LNCaP clone FGC (cell line): Measurements from ENCODE around the gene TTC19.

Source experiments
- DNase-seq: peaks from one replicate; pipeline ENCODE4 v3.0.0-alpha.2; 2011; ENCODE audit warnings: low read depth
- H3K4me3 ChIP-seq: 2 replicates; pipeline ENCODE4 v1.5.1; 2011; ENCODE audit warnings: mild to moderate bottlenecking, low read depth, low read length, control low read depth
- TF ChIP-seq, protein P1 (sequence below): IDR thresholded peaks from 2 replicates; pipeline ENCODE4 v1.5.1; 2012; ENCODE audit warnings: mild to moderate bottlenecking; ENCODE audit not compliant: control insufficient read depth, insufficient read depth; ENCODE audit errors: extremely low read depth

TTC19 gene

DNA sequence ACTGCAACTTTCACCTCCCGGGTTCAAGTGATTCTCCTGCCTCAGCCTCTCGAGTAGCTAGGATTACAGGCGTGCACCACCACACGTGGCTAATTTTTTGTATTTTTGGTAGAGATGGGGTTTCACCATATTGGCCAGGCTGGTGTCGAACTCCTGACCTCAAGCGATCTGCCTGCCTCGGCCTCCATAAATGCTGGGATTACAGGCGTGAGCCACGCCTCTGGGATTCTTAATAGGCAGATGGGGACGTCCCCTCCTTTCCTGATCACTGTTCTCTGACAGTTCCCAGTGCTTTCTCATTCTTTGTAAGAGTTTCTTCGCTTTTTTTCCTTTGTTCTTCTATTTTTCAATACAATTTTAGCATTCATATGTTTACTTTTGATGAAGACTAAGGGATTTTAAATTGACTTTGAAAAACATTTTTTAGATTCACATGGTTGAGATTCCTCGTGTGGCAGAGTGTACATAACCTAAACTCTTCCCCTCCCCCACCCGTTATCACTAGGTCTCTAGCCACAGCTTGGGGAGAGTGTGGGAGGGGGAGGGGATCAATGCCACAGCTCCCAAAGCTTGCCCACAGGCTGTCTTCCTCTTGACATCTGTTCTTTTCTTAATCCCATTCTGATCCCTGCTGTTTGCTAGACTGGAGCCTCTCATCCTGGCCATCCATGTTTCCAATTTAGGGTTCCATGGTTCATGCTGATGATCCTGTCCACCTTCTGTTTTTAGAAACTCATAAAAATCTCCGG is 43.7 kb upstream of the TTC19 start:
- TF ChIP-seq, protein P1, sequence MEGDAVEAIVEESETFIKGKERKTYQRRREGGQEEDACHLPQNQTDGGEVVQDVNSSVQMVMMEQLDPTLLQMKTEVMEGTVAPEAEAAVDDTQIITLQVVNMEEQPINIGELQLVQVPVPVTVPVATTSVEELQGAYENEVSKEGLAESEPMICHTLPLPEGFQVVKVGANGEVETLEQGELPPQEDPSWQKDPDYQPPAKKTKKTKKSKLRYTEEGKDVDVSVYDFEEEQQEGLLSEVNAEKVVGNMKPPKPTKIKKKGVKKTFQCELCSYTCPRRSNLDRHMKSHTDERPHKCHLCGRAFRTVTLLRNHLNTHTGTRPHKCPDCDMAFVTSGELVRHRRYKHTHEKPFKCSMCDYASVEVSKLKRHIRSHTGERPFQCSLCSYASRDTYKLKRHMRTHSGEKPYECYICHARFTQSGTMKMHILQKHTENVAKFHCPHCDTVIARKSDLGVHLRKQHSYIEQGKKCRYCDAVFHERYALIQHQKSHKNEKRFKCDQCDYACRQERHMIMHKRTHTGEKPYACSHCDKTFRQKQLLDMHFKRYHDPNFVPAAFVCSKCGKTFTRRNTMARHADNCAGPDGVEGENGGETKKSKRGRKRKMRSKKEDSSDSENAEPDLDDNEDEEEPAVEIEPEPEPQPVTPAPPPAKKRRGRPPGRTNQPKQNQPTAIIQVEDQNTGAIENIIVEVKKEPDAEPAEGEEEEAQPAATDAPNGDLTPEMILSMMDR, result no peak
- DNase-seq, result no peak
- H3K4me3 ChIP-seq, result no peak overlapping the region

DNA sequence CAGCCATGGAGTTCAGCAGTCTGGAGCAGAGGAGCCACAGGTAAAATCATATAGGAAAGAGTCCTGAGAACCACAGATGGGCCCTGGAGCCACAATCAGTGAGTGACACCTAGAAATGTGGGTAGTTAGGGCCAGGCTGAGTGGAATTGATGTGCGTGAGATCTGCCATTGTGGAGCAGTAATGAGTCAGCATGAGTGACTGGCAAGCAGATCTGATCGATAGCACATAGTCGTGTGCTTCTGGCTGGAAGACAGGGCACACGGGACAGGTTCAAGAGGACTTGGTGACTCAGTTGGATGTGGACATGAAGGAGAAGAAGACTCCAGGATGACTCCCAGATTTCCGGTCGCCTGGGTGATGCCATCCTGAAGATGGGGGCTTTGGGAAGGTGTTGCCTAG is 42.4 kb upstream of the TTC19 start:
- H3K4me3 ChIP-seq, result no peak overlapping the region
- no peak for DNase-seq
- TF ChIP-seq, protein P1, result no peak

DNA sequence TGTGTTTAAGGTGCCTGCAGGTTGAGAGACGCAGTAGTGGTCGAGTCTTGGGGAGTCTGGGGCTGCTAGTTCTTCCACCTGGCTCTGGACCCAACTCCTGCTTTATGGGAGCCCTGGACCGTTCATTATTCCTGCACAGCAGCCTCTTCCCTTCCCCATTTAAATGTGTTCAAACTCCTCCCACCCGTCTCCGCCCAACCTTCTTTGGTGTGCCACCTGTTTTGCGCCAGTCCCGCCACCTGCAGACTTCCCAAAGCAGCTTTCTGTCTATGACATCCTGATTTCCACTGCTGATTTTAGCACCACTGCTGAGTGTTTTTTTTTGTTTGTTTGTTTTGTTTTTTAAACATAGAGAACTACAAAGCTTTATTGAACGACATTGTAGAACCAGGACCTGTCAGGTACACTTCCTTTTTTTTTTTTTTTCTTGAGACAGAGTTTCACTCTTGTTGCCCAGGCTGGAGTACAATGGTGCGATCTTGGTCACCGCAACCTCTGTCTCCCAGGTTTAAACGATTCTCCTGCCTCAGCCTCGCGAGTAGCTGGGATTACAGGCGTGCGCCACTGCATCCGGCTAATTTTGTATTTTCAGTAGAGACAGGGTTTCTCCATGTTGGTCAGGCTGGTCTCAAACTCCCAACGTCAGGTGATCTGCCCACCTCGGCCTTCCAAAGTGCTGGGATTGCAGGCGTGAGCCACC is 41.9 kb upstream of the TTC19 start:
- no peak overlapping the region for H3K4me3 ChIP-seq
- DNase-seq, result no peak
- TF ChIP-seq, protein P1, result no peak

DNA sequence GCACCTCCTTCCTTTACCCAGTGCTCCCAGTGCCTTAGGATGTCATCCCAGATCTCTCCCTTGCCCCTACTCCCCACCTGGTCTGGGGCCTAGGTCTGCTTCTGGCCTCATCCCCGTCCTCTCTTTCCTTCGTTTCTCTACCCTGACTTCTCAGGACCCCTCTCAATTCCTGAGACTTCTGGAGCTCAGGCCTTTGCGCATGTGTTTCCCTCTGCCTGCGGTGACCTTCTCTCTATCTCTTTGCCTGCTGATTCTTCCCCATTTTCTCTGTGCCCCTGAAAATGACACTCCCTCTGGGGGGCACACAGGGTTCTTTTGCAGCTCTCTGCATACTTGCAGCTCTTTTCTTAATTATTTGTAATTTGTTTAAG is 41.2 kb upstream of the TTC19 start:
- H3K4me3 ChIP-seq, result no peak overlapping the region
- no peak for DNase-seq
- TF ChIP-seq, protein P1, result no peak

DNA sequence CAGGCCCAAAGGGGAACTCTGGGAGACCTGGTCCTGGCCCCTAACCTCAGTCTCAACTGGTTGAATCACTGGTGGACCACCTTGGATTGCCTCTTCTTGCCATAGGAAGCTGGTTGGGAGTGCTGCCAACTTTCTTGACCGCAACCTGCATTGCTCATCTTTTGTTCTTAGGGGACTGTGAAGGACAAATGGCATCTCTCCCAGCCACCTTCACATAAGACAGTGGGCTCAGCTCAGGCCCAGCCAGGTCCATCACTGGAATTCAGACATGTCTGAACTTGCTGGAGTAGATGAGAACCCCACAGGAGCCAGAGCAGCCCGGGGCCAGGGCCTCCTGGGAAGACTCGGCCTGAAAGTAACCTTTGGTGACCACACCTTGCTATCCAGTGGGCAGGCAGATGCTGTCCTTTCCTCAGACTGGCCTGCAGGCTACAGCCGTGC is 35.9 kb upstream of the TTC19 start:
- TF ChIP-seq, protein P1, result no peak
- no peak for DNase-seq
- H3K4me3 ChIP-seq, result no peak overlapping the region

DNA sequence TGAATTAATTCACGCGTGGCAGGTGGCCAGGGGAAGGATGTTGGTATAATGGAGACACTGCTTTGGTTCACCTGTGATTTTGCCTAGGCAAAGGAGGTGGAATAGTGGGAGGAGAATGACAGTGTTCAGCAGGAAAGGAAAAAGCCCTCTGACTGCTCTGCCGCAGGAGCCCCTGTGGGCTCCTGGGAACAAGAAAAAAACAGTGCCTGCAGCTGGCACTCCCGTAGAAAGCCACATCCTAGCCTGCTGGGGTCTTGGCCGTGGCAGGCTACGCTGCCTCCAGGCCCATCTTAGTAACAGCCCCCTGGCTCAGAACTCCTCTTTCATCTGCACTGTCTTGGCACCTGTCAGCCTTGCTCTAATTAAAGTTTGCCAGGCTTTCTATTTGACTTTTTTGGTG is 34.1 kb upstream of the TTC19 start:
- no peak for DNase-seq
- H3K4me3 ChIP-seq, result no peak overlapping the region
- TF ChIP-seq, protein P1, result no peak
